Osteocyte (in vitro differentiated cells): ENCODE measurements around the gene SRCAP. TPM values are rescaled to one million over a fixed set of nuclear protein-coding genes. Genes with fewer than 3 reads are reported as not detected.
A peak's percentile ranks its signal among the peaks of the same experiment; 100 is the strongest.

Source experiments
- DNase-seq: peaks from one replicate; pipeline ENCODE4 v3.0.0; 2021; ENCODE audit warnings: mixed read lengths; ENCODE audit not compliant: unreplicated experiment; ENCODE audit errors: extremely low spot score
- H3K27ac Mint-ChIP-seq: one replicate; pipeline ENCODE4 v1.8.0; 2021; ENCODE audit warnings: mild to moderate bottlenecking, mixed read lengths; ENCODE audit not compliant: unreplicated experiment
- H3K27me3 Mint-ChIP-seq: one replicate; pipeline ENCODE4 v1.8.0; 2021; ENCODE audit warnings: mixed read lengths; ENCODE audit not compliant: unreplicated experiment
- H3K36me3 Mint-ChIP-seq: one replicate; pipeline ENCODE4 v1.8.0; 2021; ENCODE audit warnings: mixed read lengths; ENCODE audit not compliant: unreplicated experiment
- H3K4me1 Mint-ChIP-seq: one replicate; pipeline ENCODE4 v1.8.0; 2021; ENCODE audit warnings: mixed read lengths; ENCODE audit not compliant: unreplicated experiment
- H3K4me3 Mint-ChIP-seq: one replicate; pipeline ENCODE4 v1.8.0; 2021; ENCODE audit warnings: mild to moderate bottlenecking, moderate library complexity, mixed read lengths; ENCODE audit not compliant: unreplicated experiment
- H3K9me3 Mint-ChIP-seq: one replicate; pipeline ENCODE4 v1.8.0; 2021; ENCODE audit warnings: mixed read lengths; ENCODE audit not compliant: unreplicated experiment
- CTCF ChIP-seq: fragments of 200-600 bp; sonication (generic); IDR thresholded peaks from 2 replicates; pipeline ENCODE4 v1.5.0; 2021; ENCODE audit warnings: antibody characterized with exemption, mild to moderate bottlenecking, moderate library complexity
- total RNA-seq: library from RNA; stranded (reverse); gene quantifications from 2 replicates; pipeline ENCODE4 v1.2.1, GENCODE V29; 2021

SRCAP gene
- total RNA-seq, 1 donor from 2014 or later, result 69.2 TPM

- Mint-ChIP-seq H3K4me1 (peaks cover 39% of the 10 kb centered on the region), H3K9me3 (no peaks in the 10 kb centered on the region), H3K4me3 (peak overlapping the region; percentile 95), H3K27ac (peak overlapping the region; percentile 96), H3K36me3 (peaks cover 14% of the 10 kb centered on the region), H3K27me3 (no peaks in the 10 kb centered on the region)
- TF ChIP-seq CTCF, result no peak
- no peak for DNase-seq
Observed at GRCh38 chr16:30774367-30775130, 75.6 kb downstream of the SRCAP start.

GRCh38 chr16:30775131-30775391, 76.1 kb downstream of the SRCAP start:
- Mint-ChIP-seq H3K4me3 (peak overlapping the region; percentile 95), H3K4me1 (peaks cover 39% of the 10 kb centered on the region), H3K9me3 (no peaks in the 10 kb centered on the region), H3K36me3 (peaks cover 12% of the 10 kb centered on the region), H3K27me3 (no peaks in the 10 kb centered on the region), H3K27ac (peak overlapping the region; percentile 96)
- DNase-seq, result no peak
- no peak for TF ChIP-seq CTCF

- H3K9me3 Mint-ChIP-seq, result no peaks in the 10 kb centered on the region
- peak overlapping the region; percentile 96 for H3K27ac Mint-ChIP-seq
- peaks cover 12% of the 10 kb centered on the region for H3K36me3 Mint-ChIP-seq
- H3K4me3 Mint-ChIP-seq, result peak overlapping the region; percentile 95
- no peak for TF ChIP-seq CTCF
- DNase-seq, result peak; percentile 93
- no peaks in the 10 kb centered on the region for H3K27me3 Mint-ChIP-seq
- peaks cover 39% of the 10 kb centered on the region for H3K4me1 Mint-ChIP-seq
Observed at GRCh38 chr16:30775392-30776188, 76.6 kb downstream of the SRCAP start.

GRCh38 chr16:30777591-30778297, 78.8 kb downstream of the SRCAP start:
- H3K4me1 Mint-ChIP-seq, result peaks cover 39% of the 10 kb centered on the region
- TF ChIP-seq CTCF, result no peak
- no peak for DNase-seq

More at GRCh38 chr16:30777591-30778297, 78.8 kb downstream of the SRCAP start:
- H3K27me3 Mint-ChIP-seq, result no peaks in the 10 kb centered on the region
- H3K27ac Mint-ChIP-seq, result peak overlapping the region; percentile 96
- H3K9me3 Mint-ChIP-seq, result no peaks in the 10 kb centered on the region
- peaks cover 12% of the 10 kb centered on the region for H3K36me3 Mint-ChIP-seq
- peak overlapping the region; percentile 95 for H3K4me3 Mint-ChIP-seq
